H9 (cell line): ENCODE measurements around the gene SMLR1. TPM values are rescaled to one million over a fixed set of nuclear protein-coding genes. Genes with fewer than 3 reads are reported as not detected.

Source experiments
- DNase-seq: peaks from one replicate; pipeline ENCODE4 v3.0.0-alpha.2; 2017
- H2AFZ ChIP-seq: one replicate; pipeline ENCODE4 v1.6.1; 2013; ENCODE audit warnings: mild to moderate bottlenecking, low read length, control low read depth, moderate library complexity
- H2AK5ac ChIP-seq: 2 replicates; pipeline ENCODE4 v1.6.1; 2013; ENCODE audit warnings: low read length, control low read depth, mixed read lengths; ENCODE audit not compliant: insufficient read length
- H2BK120ac ChIP-seq: one replicate; pipeline ENCODE4 v1.6.1; 2013; ENCODE audit warnings: low read depth, mild to moderate bottlenecking, low read length, control low read depth, inconsistent platforms; ENCODE audit not compliant: poor library complexity, severe bottlenecking
- H2BK12ac ChIP-seq: 2 replicates; pipeline ENCODE4 v1.6.1; 2013; ENCODE audit warnings: low read length, control low read depth, mixed read lengths, low read depth; ENCODE audit not compliant: insufficient read length
- H2BK15ac ChIP-seq: 2 replicates; pipeline ENCODE4 v1.6.1; 2013; ENCODE audit warnings: low read depth, low read length, control low read depth
- H2BK20ac ChIP-seq: one replicate; pipeline ENCODE4 v1.6.1; 2013; ENCODE audit warnings: low read depth, mild to moderate bottlenecking, low read length, control low read depth, inconsistent platforms; ENCODE audit not compliant: poor library complexity, severe bottlenecking
- H2BK5ac ChIP-seq: 2 replicates; pipeline ENCODE4 v1.6.1; 2013; ENCODE audit warnings: low read length, control low read depth, mixed read lengths; ENCODE audit not compliant: insufficient read length
- H3K14ac ChIP-seq: 2 replicates; pipeline ENCODE4 v1.6.1; 2013; ENCODE audit warnings: low read length, control low read depth; ENCODE audit not compliant: insufficient read depth
- H3K18ac ChIP-seq: 2 replicates; pipeline ENCODE4 v1.6.1; 2013; ENCODE audit warnings: low read depth, mild to moderate bottlenecking, mixed read lengths, low read length, control low read depth; ENCODE audit not compliant: insufficient read length
- H3K23ac ChIP-seq: 2 replicates; pipeline ENCODE4 v1.6.1; 2013; ENCODE audit warnings: low read length, control low read depth, mixed read lengths, low read depth; ENCODE audit not compliant: insufficient read length
- H3K23me2 ChIP-seq: 2 replicates; pipeline ENCODE4 v1.6.1; 2013; ENCODE audit warnings: low read depth, mild to moderate bottlenecking, mixed read lengths, low read length, control low read depth; ENCODE audit not compliant: insufficient read length, poor library complexity, severe bottlenecking
- H3K27ac ChIP-seq: 2 replicates; pipeline ENCODE4 v1.5.1; 2013; ENCODE audit warnings: low read length, control low read depth, mixed read lengths, low read depth; ENCODE audit not compliant: insufficient read length
- H3K27me3 ChIP-seq: 2 replicates; pipeline ENCODE4 v1.6.1; 2013; ENCODE audit warnings: low read length, control low read depth, inconsistent platforms; ENCODE audit not compliant: insufficient read depth
- H3K4ac ChIP-seq: 2 replicates; pipeline ENCODE4 v1.6.1; 2013; ENCODE audit warnings: low read depth, mild to moderate bottlenecking, control low read depth, inconsistent platforms, low read length, moderate library complexity
- H3K4me1 ChIP-seq: 2 replicates; pipeline ENCODE4 v1.6.1; 2013; ENCODE audit warnings: low read length, control low read depth, inconsistent platforms; ENCODE audit not compliant: insufficient read depth
- H3K4me2 ChIP-seq: 2 replicates; pipeline ENCODE4 v1.6.1; 2013; ENCODE audit warnings: low read length, control low read depth, mixed read lengths; ENCODE audit not compliant: insufficient read length, insufficient read depth
- H3K56ac ChIP-seq: 2 replicates; pipeline ENCODE4 v1.6.1; 2013; ENCODE audit warnings: low read depth, mild to moderate bottlenecking, mixed read lengths, low read length, control low read depth; ENCODE audit not compliant: insufficient read length
- H3K79me1 ChIP-seq: 2 replicates; pipeline ENCODE4 v1.6.1; 2013; ENCODE audit warnings: low read depth, mild to moderate bottlenecking, moderate library complexity, low read length, control low read depth, inconsistent platforms; ENCODE audit not compliant: insufficient read depth, poor library complexity, severe bottlenecking
- H3K79me2 ChIP-seq: 2 replicates; pipeline ENCODE4 v1.6.1; 2013; ENCODE audit warnings: low read length, control low read depth, inconsistent platforms; ENCODE audit not compliant: insufficient read depth
- H3K9ac ChIP-seq: 2 replicates; pipeline ENCODE4 v1.6.1; 2013; ENCODE audit warnings: low read length, control low read depth, mixed read lengths; ENCODE audit not compliant: insufficient read length; ENCODE audit errors: extremely low read depth
- H3K9me3 ChIP-seq: one replicate; pipeline ENCODE4 v1.6.1; 2013; ENCODE audit warnings: low read depth, low read length, inconsistent platforms; ENCODE audit not compliant: control insufficient read depth
- H3T11ph ChIP-seq: one replicate; pipeline ENCODE4 v1.6.1; 2013; ENCODE audit warnings: mild to moderate bottlenecking, low read length, control low read depth, inconsistent platforms
- H4K20me1 ChIP-seq: one replicate; pipeline ENCODE4 v1.6.1; 2013; ENCODE audit not compliant: control insufficient read depth, insufficient read length, insufficient read depth
- H4K5ac ChIP-seq: 2 replicates; pipeline ENCODE4 v1.6.1; 2013; ENCODE audit warnings: low read depth, mild to moderate bottlenecking, mixed read lengths, low read length, control low read depth; ENCODE audit not compliant: insufficient read length
- H4K8ac ChIP-seq: replicated peaks from 2 replicates; pipeline ENCODE4 v1.6.1; 2013; ENCODE audit warnings: low read length, control low read depth, mixed read lengths, low read depth; ENCODE audit not compliant: insufficient read length
- H4K91ac ChIP-seq: 2 replicates; pipeline ENCODE4 v1.6.1; 2013; ENCODE audit warnings: low read depth, mild to moderate bottlenecking, moderate library complexity, mixed read lengths, low read length, control low read depth; ENCODE audit not compliant: insufficient read length
- H3K27ac Mint-ChIP-seq, 3 experiments: 2 replicates in 2 of 3; 3 replicates in 1 of 3; pipeline ENCODE4 v1.8.0; 2020 to 2021; ENCODE audit warnings: mixed read lengths in 3 of 3, mild to moderate bottlenecking in 1 of 3, moderate library complexity in 1 of 3
- H3K27me3 Mint-ChIP-seq: 2 replicates; pipeline ENCODE4 v1.8.0; 2021; ENCODE audit warnings: low read depth, mild to moderate bottlenecking, moderate library complexity, mixed read lengths
- H3K36me3 Mint-ChIP-seq, 3 experiments: 2 replicates in 2 of 3; 3 replicates in 1 of 3; pipeline ENCODE4 v1.8.0; 2020 to 2021; ENCODE audit warnings: low read depth in 3 of 3, mixed read lengths in 3 of 3; ENCODE audit not compliant: insufficient read depth in 1 of 3
- H3K4me1 Mint-ChIP-seq, 2 experiments: 2 replicates each; pipeline ENCODE4 v1.8.0; 2020; ENCODE audit warnings: mixed read lengths in 2 of 2
- H3K4me3 Mint-ChIP-seq, 2 experiments: 2 replicates in 1 of 2; 3 replicates in 1 of 2; pipeline ENCODE4 v1.8.0; 2020 to 2021; ENCODE audit warnings: mild to moderate bottlenecking in 2 of 2, mixed read lengths in 2 of 2, moderate library complexity in 1 of 2
- H3K9me3 Mint-ChIP-seq, 2 experiments: 2 replicates in 1 of 2; 3 replicates in 1 of 2; pipeline ENCODE4 v1.8.0; 2020; ENCODE audit warnings: mild to moderate bottlenecking in 2 of 2, mixed read lengths in 2 of 2, moderate library complexity in 1 of 2
- CTCF ChIP-seq: fragments of 200-600 bp; sonication (generic); conservative IDR thresholded peaks from 3 replicates; pipeline ENCODE4 v1.8.0; 2021; ENCODE audit warnings: antibody characterized with exemption, mild to moderate bottlenecking
- WGBS: extraction: QIAGEN DNeasy Blood & Tissue Kit; methylation state at CpG from one replicate; pipeline ENCODE4 v1.1.7; 2013; ENCODE audit warnings: missing lambda C conversion rate, low lambda C conversion rate, mixed read lengths; ENCODE audit not compliant: insufficient read length; ENCODE audit errors: extremely low coverage; 5-methylcytosine and 5-hydroxymethylcytosine counted together
- total RNA-seq: library from RNA; stranded (reverse); gene quantifications from 2 replicates; pipeline ENCODE4 v1.2.1, GENCODE V29; 2021

SMLR1 gene
- total RNA-seq, 1 experiment from 2014 or later: not detected

- Histone ChIP-seq H3K4ac (no peak overlapping the region), H2BK5ac (no peak overlapping the region), H3K79me1 (no peaks in the 10 kb centered on the region), H3K79me2 (no peaks in the 10 kb centered on the region), H2BK120ac (no peak overlapping the region), H4K91ac (no peak overlapping the region), H3K4me2 (no peak overlapping the region), H3K9ac (no peak overlapping the region), H2BK12ac (no peak overlapping the region), H3K9me3 (no peaks in the 10 kb centered on the region), H4K8ac (no peak overlapping the region), H3K27me3 (no peaks in the 10 kb centered on the region), H2AFZ (no peak overlapping the region), H3K4me1 (peaks cover 4% of the 10 kb centered on the region), H4K20me1 (no peaks in the 10 kb centered on the region), H3K18ac (no peak overlapping the region), H2BK20ac (no peak overlapping the region), H3T11ph (no peak overlapping the region), H4K5ac (no peak overlapping the region), H3K27ac (no peak overlapping the region), H3K23me2 (no peaks in the 10 kb centered on the region), H2AK5ac (no peak overlapping the region), H3K14ac (no peak overlapping the region), H3K56ac (no peak overlapping the region), H2BK15ac (no peak overlapping the region), H3K23ac (no peak overlapping the region)
- H3K27me3 Mint-ChIP-seq: no peaks in the 10 kb centered on the region
- peak; percentile 77 for TF ChIP-seq CTCF
- H3K9me3 Mint-ChIP-seq: no peaks in the 10 kb centered on the region; a peak in 1 of 5 replicates
- peaks cover 0 to 5% (median 0%) of the 10 kb centered on the region in 3 experiments; a peak in 3 of 7 replicates for H3K36me3 Mint-ChIP-seq
- WGBS: no CpG with 5 or more reads among the region's 3 CpGs
- H3K4me3 Mint-ChIP-seq: no peak overlapping the region
- no peak for DNase-seq
- H3K27ac Mint-ChIP-seq: no peak overlapping the region
- peaks cover 40% of the 10 kb centered on the region in 2 experiments for H3K4me1 Mint-ChIP-seq
Measured at GRCh38 chr6:130843575-130844320, 16.5 kb downstream of the SMLR1 start.
